PC-9 (cell line): ENCODE data around the gene TNFRSF12A. TPM values are rescaled to one million over a fixed set of nuclear protein-coding genes. Genes with fewer than 3 reads are reported as not detected.
"Not testable (repeated sequence)": the region's sequence is repeated elsewhere in the genome, so short reads cannot be mapped to it uniquely, and the experiment has no call there.

Source experiments
- BruUV-seq: library from RNA; stranded (reverse); fragments of 400-500 nt; replicated peaks from 2 replicates; lab custom pipeline; 2021; lab: Mats Ljungman, UMichigan
- CTCF ChIA-PET: fragments of 300-600 bp; sonication (Branson Sonifier 250); formaldehyde crosslinking; loops from one replicate; lab custom pipeline; 2022; ENCODE audit warnings: antibody characterized with exemption; lab: Charles Lee
- POLR2A ChIA-PET: fragments of 300-600 bp; sonication (Branson Sonifier 250); formaldehyde crosslinking; loops from one replicate; lab custom pipeline; 2022; ENCODE audit warnings: antibody characterized with exemption; ENCODE audit not compliant: unreplicated experiment; lab: Charles Lee
- DNase-seq, 2 experiments: peaks; one replicate each; pipeline versions ENCODE4 v3.0.0 to v3.0.0-alpha.2; 2015 to 2022; ENCODE audit warnings: mixed read lengths in 1 of 2
- H2AFZ ChIP-seq: fragments of 200-600 bp; sonication (generic); 2 replicates; pipeline ENCODE4 v1.8.1; 2017; ENCODE audit warnings: antibody characterized with exemption
- H3F3A ChIP-seq: fragments of 200-600 bp; sonication (generic); 2 replicates; pipeline ENCODE4 v1.8.1; 2017; ENCODE audit warnings: antibody characterized with exemption, mild to moderate bottlenecking, low read depth; ENCODE audit not compliant: insufficient read depth
- H3K27ac ChIP-seq: fragments of 200-600 bp; sonication (generic); 2 replicates; pipeline ENCODE4 v1.6.1; 2016; ENCODE audit warnings: mixed run types
- H3K27me3 ChIP-seq: fragments of 200-600 bp; sonication (generic); 2 replicates; pipeline ENCODE4 v1.6.1; 2016; ENCODE audit warnings: low read depth, mixed run types; ENCODE audit not compliant: insufficient read depth
- H3K36me3 ChIP-seq: fragments of 200-600 bp; sonication (generic); 2 replicates; pipeline ENCODE4 v1.6.1; 2016; ENCODE audit warnings: low read depth, mixed run types
- H3K4me1 ChIP-seq: fragments of 200-600 bp; sonication (generic); replicated peaks from 2 replicates; pipeline ENCODE4 v1.6.1; 2016; ENCODE audit warnings: mixed run types; ENCODE audit not compliant: insufficient read depth
- H3K4me2 ChIP-seq: fragments of 200-600 bp; sonication (generic); 2 replicates; pipeline ENCODE4 v1.6.1; 2017; ENCODE audit warnings: mixed run types
- H3K4me3 ChIP-seq: fragments of 200-600 bp; sonication (generic); 2 replicates; pipeline ENCODE4 v1.6.1; 2016; ENCODE audit warnings: mixed run types
- H3K79me2 ChIP-seq: fragments of 200-600 bp; sonication (generic); 2 replicates; pipeline ENCODE4 v1.6.1; 2017; ENCODE audit warnings: low read depth, mixed run types
- H3K9me2 ChIP-seq: fragments of 200-600 bp; sonication (generic); 2 replicates; pipeline ENCODE4 v1.8.1; 2017; ENCODE audit warnings: mild to moderate bottlenecking; ENCODE audit not compliant: insufficient read depth
- H3K9me3 ChIP-seq: fragments of 200-600 bp; sonication (generic); 2 replicates; pipeline ENCODE4 v1.8.1; 2016; ENCODE audit warnings: low read depth; ENCODE audit not compliant: insufficient read depth
- H4K20me1 ChIP-seq: fragments of 200-600 bp; sonication (generic); 2 replicates; pipeline ENCODE4 v1.8.1; 2017; ENCODE audit not compliant: insufficient read depth
- EZH2 ChIP-seq: fragments of 200-600 bp; sonication (generic); IDR thresholded peaks from 2 replicates; pipeline ENCODE4 v1.8.0; 2017; ENCODE audit warnings: antibody characterized with exemption, low read depth
- intact Hi-C: fragments of 100-400 bp; cut with micrococcal nuclease; formaldehyde crosslinking; loops from one replicate; pipeline ENCODE4 v1.10.0; 2022; ENCODE audit not compliant: unreplicated experiment
- total RNA-seq: library from RNA; stranded (reverse); gene quantifications from 2 replicates; pipeline ENCODE4 v1.2.3, GENCODE V29; 2021
- TF ChIP-seq, protein P1 (sequence below): fragments of 200-600 bp; sonication (generic); conservative IDR thresholded peaks from 2 replicates; pipeline ENCODE4 v1.6.1; 2017; ENCODE audit warnings: mixed run types, antibody characterized with exemption, mild to moderate bottlenecking, moderate library complexity

Gene TNFRSF12A
- total RNA-seq, 1 experiment from 2014 or later, result 226 TPM

DNA sequence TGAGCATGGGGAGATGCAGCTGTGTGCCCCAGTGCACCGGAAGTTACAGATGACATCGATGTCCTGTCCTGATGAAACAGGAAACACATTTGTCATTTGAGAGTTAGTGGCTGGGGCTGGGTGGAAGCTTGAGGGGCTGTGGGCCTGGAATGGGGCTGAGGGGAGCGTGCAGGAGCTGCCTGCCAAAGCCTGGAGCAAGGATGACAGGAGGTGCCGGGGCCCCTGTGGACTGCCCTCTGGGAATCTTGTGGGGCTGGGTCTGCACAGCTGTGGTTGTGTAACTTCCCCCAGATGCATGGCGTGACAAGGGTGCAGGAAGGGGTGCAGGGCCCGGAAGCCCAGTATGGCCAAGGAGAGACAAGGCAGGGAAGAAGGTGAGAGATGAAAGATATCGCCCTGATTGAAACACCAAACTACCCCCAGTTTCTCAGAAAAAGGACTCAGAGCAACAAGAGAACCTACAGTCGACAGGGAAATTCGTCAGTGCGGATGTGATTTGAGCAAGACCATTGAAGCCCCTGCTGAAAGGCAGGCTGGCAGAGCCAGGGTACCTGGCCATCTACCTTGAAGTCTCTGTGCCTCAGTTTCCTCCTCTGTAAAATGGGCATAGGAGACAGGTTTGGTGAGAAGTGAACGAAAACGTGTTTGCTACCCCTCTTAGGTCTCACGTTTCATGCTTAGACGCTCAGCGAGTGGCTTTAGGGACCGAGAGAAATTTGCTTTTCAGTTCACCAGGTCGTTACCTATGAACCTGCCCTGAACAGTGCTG lies 35.0 kb downstream of the TNFRSF12A start:
- H3K9me2 ChIP-seq, result no peaks in the 10 kb centered on the region
- peaks cover 10% of the 10 kb centered on the region; the same call in 1 of the 2 replicates for H3K4me1 ChIP-seq
- H3F3A ChIP-seq, result peaks cover 8% of the 10 kb centered on the region; the same call in 1 of the 2 replicates
- H3K9me3 ChIP-seq, result no peaks in the 10 kb centered on the region
- H3K4me2 ChIP-seq, result no peak overlapping the region
- no peaks in the 10 kb centered on the region for H3K36me3 ChIP-seq
- H3K27me3 ChIP-seq, result no peaks in the 10 kb centered on the region
- POLR2A ChIA-PET, result no interaction called here
- BruUV-seq, result no TSS peak
- H4K20me1 ChIP-seq, result no peaks in the 10 kb centered on the region
- TF ChIP-seq, protein P1, sequence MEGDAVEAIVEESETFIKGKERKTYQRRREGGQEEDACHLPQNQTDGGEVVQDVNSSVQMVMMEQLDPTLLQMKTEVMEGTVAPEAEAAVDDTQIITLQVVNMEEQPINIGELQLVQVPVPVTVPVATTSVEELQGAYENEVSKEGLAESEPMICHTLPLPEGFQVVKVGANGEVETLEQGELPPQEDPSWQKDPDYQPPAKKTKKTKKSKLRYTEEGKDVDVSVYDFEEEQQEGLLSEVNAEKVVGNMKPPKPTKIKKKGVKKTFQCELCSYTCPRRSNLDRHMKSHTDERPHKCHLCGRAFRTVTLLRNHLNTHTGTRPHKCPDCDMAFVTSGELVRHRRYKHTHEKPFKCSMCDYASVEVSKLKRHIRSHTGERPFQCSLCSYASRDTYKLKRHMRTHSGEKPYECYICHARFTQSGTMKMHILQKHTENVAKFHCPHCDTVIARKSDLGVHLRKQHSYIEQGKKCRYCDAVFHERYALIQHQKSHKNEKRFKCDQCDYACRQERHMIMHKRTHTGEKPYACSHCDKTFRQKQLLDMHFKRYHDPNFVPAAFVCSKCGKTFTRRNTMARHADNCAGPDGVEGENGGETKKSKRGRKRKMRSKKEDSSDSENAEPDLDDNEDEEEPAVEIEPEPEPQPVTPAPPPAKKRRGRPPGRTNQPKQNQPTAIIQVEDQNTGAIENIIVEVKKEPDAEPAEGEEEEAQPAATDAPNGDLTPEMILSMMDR, result no peak
- no peak for TF ChIP-seq EZH2
- no peak overlapping the region for H3K27ac ChIP-seq
- no peak overlapping the region for H2AFZ ChIP-seq
- H3K4me3 ChIP-seq, result no peak overlapping the region
- DNase-seq, result no peak
- CTCF ChIA-PET, result interaction anchor here (1.7 kb wide), 1 partner anchor 23 kb away, joined by 3 read pairs; no protein-coding TSS in a partner anchor
- intact Hi-C loops, result loop anchor here (5.0 kb wide), 1 partner anchor 112 kb away; no protein-coding TSS in a partner anchor
- H3K79me2 ChIP-seq, result no peaks in the 10 kb centered on the region

DNA sequence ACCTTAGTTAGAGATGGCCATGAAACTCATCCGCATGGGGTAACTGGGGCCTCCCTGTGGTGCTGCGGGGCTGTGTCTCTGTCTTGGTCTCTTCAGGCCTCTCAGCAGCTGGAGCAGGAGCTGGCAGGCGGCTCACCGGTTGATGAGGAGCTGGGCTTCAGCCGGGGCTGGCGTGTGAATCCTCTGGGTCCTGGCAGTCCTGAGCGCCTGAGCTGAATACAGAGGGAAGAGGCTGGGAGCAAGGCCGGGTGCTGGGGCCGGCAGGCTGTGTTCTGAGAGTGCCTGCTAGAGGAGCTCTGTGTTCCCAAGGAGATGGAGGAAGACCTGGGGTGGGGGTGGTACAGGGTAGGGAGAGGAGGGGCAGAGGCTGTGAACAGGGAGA lies 35.6 kb downstream of the TNFRSF12A start:
- intact Hi-C loops, result loop anchor here (5.0 kb wide), 1 partner anchor 112 kb away; no protein-coding TSS in a partner anchor

DNA sequence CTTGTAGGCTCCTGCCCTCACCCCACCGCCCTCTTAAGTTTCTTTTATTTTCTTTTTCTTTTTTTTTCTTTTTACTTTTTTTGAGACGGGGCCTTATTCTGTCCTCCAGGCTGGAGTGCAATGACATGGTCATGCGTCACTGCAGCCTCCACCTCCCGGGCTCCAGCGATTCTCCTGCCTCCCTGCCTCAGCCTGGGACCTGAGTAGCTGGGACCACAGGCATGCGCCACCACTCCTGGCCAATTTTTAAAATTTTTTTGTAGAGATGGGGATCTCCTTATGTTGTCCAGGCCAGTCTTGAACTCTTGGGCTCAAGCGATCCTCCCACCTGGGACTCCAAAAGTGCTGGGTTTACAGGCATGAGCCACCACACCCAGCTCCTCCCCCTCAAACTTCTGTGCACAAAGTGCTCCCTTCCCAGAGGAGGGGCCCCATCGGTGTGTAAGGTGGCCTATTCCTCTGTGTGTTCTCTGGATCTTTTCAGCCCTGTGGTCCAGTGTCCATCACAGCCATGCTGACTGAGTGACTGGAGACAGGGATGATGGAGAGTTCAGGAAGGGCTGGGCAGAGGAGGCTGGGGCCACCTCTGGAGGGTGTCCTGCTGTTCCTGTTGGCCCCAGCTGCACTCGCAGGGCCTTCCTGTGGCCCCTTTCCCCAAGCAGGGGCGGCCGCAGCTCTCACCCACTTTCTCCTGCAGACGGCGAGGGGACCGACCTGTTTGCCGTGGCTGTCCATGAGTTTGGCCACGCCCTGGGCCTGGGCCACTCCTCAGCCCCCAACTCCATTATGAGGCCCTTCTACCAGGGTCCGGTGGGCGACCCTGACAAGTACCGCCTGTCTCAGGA lies 36.4 kb downstream of the TNFRSF12A start:
- ChIA-PET POLR2A (interaction anchor here (0.6 kb wide), 1 partner anchor 108 kb away, joined by 5 read pairs; no protein-coding TSS in a partner anchor), CTCF (interaction anchor here (0.6 to 1.7 kb wide), 2 partner anchors 24 to 77 kb away, joined by 3 to 6 read pairs; no protein-coding TSS in a partner anchor)
- H3K27ac ChIP-seq, result no peak overlapping the region
- no peaks in the 10 kb centered on the region for H3K9me2 ChIP-seq
- no peak overlapping the region for H3K4me3 ChIP-seq
- no peaks in the 10 kb centered on the region for H4K20me1 ChIP-seq
- H3F3A ChIP-seq, result peaks cover 8% of the 10 kb centered on the region; the same call in 1 of the 2 replicates
- H3K79me2 ChIP-seq, result no peaks in the 10 kb centered on the region
- H3K4me2 ChIP-seq, result no peak overlapping the region
- H3K9me3 ChIP-seq, result no peaks in the 10 kb centered on the region
- no peak overlapping the region for H2AFZ ChIP-seq
- H3K36me3 ChIP-seq, result no peaks in the 10 kb centered on the region
- no peaks in the 10 kb centered on the region for H3K27me3 ChIP-seq
- no peak for DNase-seq
- intact Hi-C loops, result loop anchor here (5.0 kb wide), 1 partner anchor 111 kb away; no protein-coding TSS in a partner anchor
- TF ChIP-seq EZH2, result no peak
- TF ChIP-seq, protein P1, result no peak
- H3K4me1 ChIP-seq, result peaks cover 10% of the 10 kb centered on the region; the same call in 1 of the 2 replicates
- no TSS peak for BruUV-seq

More for the DNA sequence above, 35.6 kb downstream of the TNFRSF12A start:
- H3K36me3 ChIP-seq, H3K27ac ChIP-seq, H3K4me3 ChIP-seq, H3K9me2 ChIP-seq, H3F3A ChIP-seq, H3K9me3 ChIP-seq, POLR2A ChIA-PET, DNase-seq, H3K79me2 ChIP-seq, BruUV-seq, H2AFZ ChIP-seq, H3K4me2 ChIP-seq, H4K20me1 ChIP-seq, H3K27me3 ChIP-seq: not testable (repeated sequence)
- CTCF ChIA-PET, result interaction anchor here (0.6 to 1.7 kb wide), 2 partner anchors 24 to 77 kb away, joined by 3 to 6 read pairs; no protein-coding TSS in a partner anchor
- H3K4me1 ChIP-seq, result peaks cover 10% of the 10 kb centered on the region; the same call in 1 of the 2 replicates
